H1 (cell line): ENCODE results near the gene MLNR.

ENCODE experiments used
- BRCA1 ChIP-seq: IDR thresholded peaks from 2 replicates; pipeline ENCODE4 v1.6.1; 2012; ENCODE audit warnings: low read depth, low read length, improper control_type of control experiment
- CEBPB ChIP-seq: IDR thresholded peaks from 2 replicates; pipeline ENCODE4 v1.6.1; 2012; ENCODE audit warnings: low read depth, low read length
- EP300 ChIP-seq, 2 experiments: IDR thresholded peaks; 1 replicate in 1 of 2; 2 replicates in 1 of 2; pipeline ENCODE4 v1.6.1; 2011 to 2012; ENCODE audit warnings: low read depth in 2 of 2, low read length in 2 of 2, mild to moderate bottlenecking in 2 of 2, borderline replicate concordance in 1 of 2, inconsistent platforms in 1 of 2, moderate library complexity in 1 of 2
- POLR2A ChIP-seq, 2 experiments: IDR thresholded peaks; 1 replicate in 1 of 2; 2 replicates in 1 of 2; pipeline ENCODE4 v1.6.1; 2011; ENCODE audit warnings: low read depth in 2 of 2, low read length in 2 of 2, mild to moderate bottlenecking in 2 of 2; ENCODE audit errors: control extremely low read depth in 1 of 2
- POLR2AphosphoS5 ChIP-seq: IDR thresholded peaks from 2 replicates; pipeline ENCODE4 v1.6.1; 2011; ENCODE audit warnings: low read depth, low read length
- SP2 ChIP-seq: IDR thresholded peaks from 2 replicates; pipeline ENCODE4 v1.6.1; 2012; ENCODE audit warnings: mild to moderate bottlenecking, low read length, inconsistent platforms
- SRF ChIP-seq: IDR thresholded peaks from 2 replicates; pipeline ENCODE4 v1.6.1; 2011; ENCODE audit warnings: mild to moderate bottlenecking, low read depth, low read length, moderate library complexity
- ZNF274 ChIP-seq: IDR thresholded peaks from 2 replicates; pipeline ENCODE4 v1.7.0; 2012; ENCODE audit warnings: low read length, borderline replicate concordance; ENCODE audit errors: extremely low read depth
- TF ChIP-seq, protein P1 (sequence below): IDR thresholded peaks from 2 replicates; pipeline ENCODE4 v1.6.1; 2012; ENCODE audit warnings: inconsistent platforms
- TF ChIP-seq, protein P2 (sequence below), 3 experiments: IDR thresholded peaks; 1 replicate in 2 of 3; 2 replicates in 1 of 3; pipeline versions ENCODE4 v1.5.1 to v1.6.1; 2011; ENCODE audit warnings: low read length in 3 of 3, mild to moderate bottlenecking in 3 of 3, inconsistent platforms in 2 of 3, low read depth in 1 of 3, moderate library complexity in 1 of 3; ENCODE audit not compliant: insufficient read depth in 1 of 3; ENCODE audit errors: control extremely low read depth in 1 of 3

DNA sequence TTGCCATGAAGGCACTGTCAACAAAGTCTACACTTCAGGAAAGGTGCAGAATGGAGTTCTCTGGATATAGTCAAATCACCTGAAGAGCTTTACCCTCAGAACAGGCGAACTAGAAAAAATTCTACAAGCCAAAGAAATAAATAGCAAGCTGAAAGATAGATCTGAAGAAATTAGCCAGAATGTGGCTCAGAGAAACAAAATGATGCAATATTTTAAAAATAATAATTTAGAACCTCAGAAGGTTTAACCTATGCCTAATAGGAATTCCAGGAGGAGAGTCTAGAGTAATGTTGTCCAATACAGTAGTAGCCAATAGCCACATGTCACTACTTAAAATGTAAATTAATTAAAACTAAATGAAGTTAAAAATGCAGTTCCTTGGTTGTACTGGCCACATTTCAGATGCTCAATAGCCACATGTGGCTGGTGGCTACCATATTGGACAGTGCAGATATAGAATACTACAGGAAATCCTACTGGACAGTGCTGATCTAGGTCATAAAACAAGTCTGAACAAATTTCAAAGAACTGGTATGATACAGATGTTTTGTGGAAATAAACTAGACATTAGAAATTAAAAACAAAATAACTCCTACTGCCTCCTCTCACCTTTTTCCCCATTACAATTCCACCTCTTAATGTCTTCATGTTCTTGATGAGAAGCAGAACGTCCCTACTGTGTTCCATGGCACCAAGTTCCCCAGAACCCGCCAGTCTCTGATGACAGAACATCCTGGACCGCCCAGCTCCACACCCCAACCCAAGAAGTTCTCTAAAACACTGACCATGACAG is 26.9 kb downstream of the MLNR start:
- TF ChIP-seq, protein P1, sequence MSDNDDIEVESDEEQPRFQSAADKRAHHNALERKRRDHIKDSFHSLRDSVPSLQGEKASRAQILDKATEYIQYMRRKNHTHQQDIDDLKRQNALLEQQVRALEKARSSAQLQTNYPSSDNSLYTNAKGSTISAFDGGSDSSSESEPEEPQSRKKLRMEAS, result no peak
- TF ChIP-seq SP2 (no peak), BRCA1 (no peak), POLR2A (IDR thresholded peaks at IDR 0.05; ENCODE audit: control extremely low read depth in 1 of 2, low read depth in 2 of 2, low read length in 2 of 2) (no peak), POLR2AphosphoS5 (no peak), SRF (no peak), ZNF274 (no peak), CEBPB (no peak), EP300 (IDR thresholded peaks at IDR 0.05; ENCODE audit: borderline replicate concordance in 1 of 2, low read depth in 2 of 2, low read length in 2 of 2) (no peak)
- TF ChIP-seq, protein P2, sequence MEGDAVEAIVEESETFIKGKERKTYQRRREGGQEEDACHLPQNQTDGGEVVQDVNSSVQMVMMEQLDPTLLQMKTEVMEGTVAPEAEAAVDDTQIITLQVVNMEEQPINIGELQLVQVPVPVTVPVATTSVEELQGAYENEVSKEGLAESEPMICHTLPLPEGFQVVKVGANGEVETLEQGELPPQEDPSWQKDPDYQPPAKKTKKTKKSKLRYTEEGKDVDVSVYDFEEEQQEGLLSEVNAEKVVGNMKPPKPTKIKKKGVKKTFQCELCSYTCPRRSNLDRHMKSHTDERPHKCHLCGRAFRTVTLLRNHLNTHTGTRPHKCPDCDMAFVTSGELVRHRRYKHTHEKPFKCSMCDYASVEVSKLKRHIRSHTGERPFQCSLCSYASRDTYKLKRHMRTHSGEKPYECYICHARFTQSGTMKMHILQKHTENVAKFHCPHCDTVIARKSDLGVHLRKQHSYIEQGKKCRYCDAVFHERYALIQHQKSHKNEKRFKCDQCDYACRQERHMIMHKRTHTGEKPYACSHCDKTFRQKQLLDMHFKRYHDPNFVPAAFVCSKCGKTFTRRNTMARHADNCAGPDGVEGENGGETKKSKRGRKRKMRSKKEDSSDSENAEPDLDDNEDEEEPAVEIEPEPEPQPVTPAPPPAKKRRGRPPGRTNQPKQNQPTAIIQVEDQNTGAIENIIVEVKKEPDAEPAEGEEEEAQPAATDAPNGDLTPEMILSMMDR (IDR thresholded peaks at IDR 0.05; ENCODE audit: control extremely low read depth in 1 of 3, insufficient read depth in 1 of 3, low read depth in 1 of 3, low read length in 3 of 3), result no peak
